Smooth muscle cell (in vitro differentiated cells): ENCODE measurements around the gene ARHGAP26. TPM values are rescaled to one million over a fixed set of nuclear protein-coding genes. Genes with fewer than 3 reads are reported as not detected.

Experiments used
- DNase-seq: peaks from one replicate; lab custom pipeline; 2025; ENCODE audit not compliant: unreplicated experiment; lab: John Stamatoyannopoulos, UW
- H2AFZ ChIP-seq: fragments of 200-600 bp; sonication (generic); 2 replicates; pipeline ENCODE4 v1.6.0; 2016; ENCODE audit warnings: antibody characterized with exemption, low read depth, mild to moderate bottlenecking
- H3F3A ChIP-seq: fragments of 200-600 bp; sonication (generic); 2 replicates; pipeline ENCODE4 v1.6.0; 2017; ENCODE audit warnings: antibody characterized with exemption, low read depth
- H3K27ac ChIP-seq: fragments of 200-600 bp; sonication (generic); 2 replicates; pipeline ENCODE4 v1.5.1; 2016; ENCODE audit warnings: low read depth, mild to moderate bottlenecking
- H3K27me3 ChIP-seq: fragments of 200-600 bp; sonication (generic); 2 replicates; pipeline ENCODE4 v1.6.1; 2016; ENCODE audit warnings: low read depth, mild to moderate bottlenecking
- H3K36me3 ChIP-seq: fragments of 200-600 bp; sonication (generic); 2 replicates; pipeline ENCODE4 v1.5.1; 2016; ENCODE audit warnings: low read depth
- H3K4me1 ChIP-seq: fragments of 200-600 bp; sonication (generic); 2 replicates; pipeline ENCODE4 v1.5.1; 2016; ENCODE audit warnings: low read depth
- H3K4me2 ChIP-seq: fragments of 200-600 bp; sonication (generic); 2 replicates; pipeline ENCODE4 v1.6.0; 2016; ENCODE audit warnings: mild to moderate bottlenecking
- H3K4me3 ChIP-seq: fragments of 200-600 bp; sonication (generic); 2 replicates; pipeline ENCODE4 v1.5.1; 2016; ENCODE audit warnings: mild to moderate bottlenecking
- H3K79me2 ChIP-seq: fragments of 200-600 bp; sonication (generic); 2 replicates; pipeline ENCODE4 v1.6.0; 2016; ENCODE audit warnings: low read depth, mild to moderate bottlenecking
- H3K9ac ChIP-seq: fragments of 200-600 bp; sonication (generic); 2 replicates; pipeline ENCODE4 v1.6.0; 2016; ENCODE audit warnings: low read depth
- H3K9me3 ChIP-seq: fragments of 200-600 bp; sonication (generic); replicated peaks from 2 replicates; pipeline ENCODE4 v1.5.1; 2016; ENCODE audit warnings: low read depth
- H4K20me1 ChIP-seq: fragments of 200-600 bp; sonication (generic); 2 replicates; pipeline ENCODE4 v1.6.0; 2016; ENCODE audit warnings: low read depth
- WGBS: methylation state at CpG from one replicate; pipeline ENCODE4 v1.1.7; 2016; ENCODE audit warnings: low lambda C conversion rate; 5-methylcytosine and 5-hydroxymethylcytosine counted together
- polyA plus RNA-seq: library from polyadenylated mRNA; unstranded; fragments of >200 nt; fragmentation: Nextera tagmentation; extraction: Ambion mirVana; gene quantifications from 2 replicates; pipeline ENCODE4 v1.2.1, GENCODE V29; 2016
- total RNA-seq: library from RNA; depleted of rRNA; stranded (reverse); fragments of >200 nt; gene quantifications from 2 replicates; pipeline ENCODE4 v1.2.3, GENCODE V29; 2014
- TF ChIP-seq, protein P1 (sequence below): fragments of 200-600 bp; sonication (generic); IDR thresholded peaks from 2 replicates; pipeline ENCODE4 v1.5.1; 2017; ENCODE audit warnings: borderline replicate concordance, mild to moderate bottlenecking, antibody characterized with exemption; ENCODE audit not compliant: insufficient read depth, poor library complexity, severe bottlenecking

ARHGAP26 gene
- total and polyA plus RNA-seq, 2 experiments from 2014 or later: 2.2 to 5.1 TPM

DNA sequence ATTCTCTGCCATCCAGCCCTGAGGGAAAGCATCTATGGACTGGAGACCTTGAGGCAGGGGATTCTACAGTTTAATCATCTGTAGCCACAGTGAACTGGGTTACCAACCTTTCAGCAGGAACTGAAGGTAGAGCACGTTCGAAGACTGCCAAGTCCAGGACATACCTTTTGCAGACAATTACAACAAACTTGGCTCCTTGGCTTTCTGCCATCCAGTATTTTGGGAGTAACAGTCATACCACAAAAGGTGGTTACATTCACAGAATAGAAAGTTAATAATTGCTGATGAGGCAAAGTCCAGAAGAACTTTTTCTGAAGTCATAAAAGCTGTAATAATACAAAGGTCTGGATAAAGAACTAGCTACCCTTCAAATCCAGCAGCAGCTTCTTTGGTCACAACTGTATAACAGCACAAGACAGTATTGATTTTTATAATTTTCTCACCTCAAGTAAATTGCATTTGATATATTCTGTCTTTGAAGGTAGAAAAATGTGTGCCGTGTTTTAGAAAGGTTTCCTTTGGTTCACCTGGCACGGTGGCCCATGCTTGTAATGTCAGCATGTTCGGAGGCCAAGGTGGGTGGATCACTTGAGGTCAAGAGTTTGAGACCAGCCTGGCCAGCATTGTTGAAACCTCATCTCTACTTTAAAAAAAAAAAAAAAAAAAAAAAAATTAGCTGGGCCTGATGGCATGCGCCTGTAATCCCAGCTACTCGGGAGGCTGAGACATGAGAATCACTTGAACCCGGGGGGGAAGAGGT is 396.7 kb downstream of the ARHGAP26 start:
- no peak overlapping the region for H3K4me3 ChIP-seq
- TF ChIP-seq, protein P1, sequence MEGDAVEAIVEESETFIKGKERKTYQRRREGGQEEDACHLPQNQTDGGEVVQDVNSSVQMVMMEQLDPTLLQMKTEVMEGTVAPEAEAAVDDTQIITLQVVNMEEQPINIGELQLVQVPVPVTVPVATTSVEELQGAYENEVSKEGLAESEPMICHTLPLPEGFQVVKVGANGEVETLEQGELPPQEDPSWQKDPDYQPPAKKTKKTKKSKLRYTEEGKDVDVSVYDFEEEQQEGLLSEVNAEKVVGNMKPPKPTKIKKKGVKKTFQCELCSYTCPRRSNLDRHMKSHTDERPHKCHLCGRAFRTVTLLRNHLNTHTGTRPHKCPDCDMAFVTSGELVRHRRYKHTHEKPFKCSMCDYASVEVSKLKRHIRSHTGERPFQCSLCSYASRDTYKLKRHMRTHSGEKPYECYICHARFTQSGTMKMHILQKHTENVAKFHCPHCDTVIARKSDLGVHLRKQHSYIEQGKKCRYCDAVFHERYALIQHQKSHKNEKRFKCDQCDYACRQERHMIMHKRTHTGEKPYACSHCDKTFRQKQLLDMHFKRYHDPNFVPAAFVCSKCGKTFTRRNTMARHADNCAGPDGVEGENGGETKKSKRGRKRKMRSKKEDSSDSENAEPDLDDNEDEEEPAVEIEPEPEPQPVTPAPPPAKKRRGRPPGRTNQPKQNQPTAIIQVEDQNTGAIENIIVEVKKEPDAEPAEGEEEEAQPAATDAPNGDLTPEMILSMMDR: no peak
- peaks cover 7% of the 10 kb centered on the region for H3F3A ChIP-seq
- H3K4me1 ChIP-seq: no peaks in the 10 kb centered on the region
- H3K36me3 ChIP-seq: no peaks in the 10 kb centered on the region
- H3K79me2 ChIP-seq: no peaks in the 10 kb centered on the region
- no peaks in the 10 kb centered on the region for H3K27me3 ChIP-seq
- no peak overlapping the region for H3K9ac ChIP-seq
- H2AFZ ChIP-seq: no peak overlapping the region
- H3K9me3 ChIP-seq: no peaks in the 10 kb centered on the region
- no peak for DNase-seq
- no peak overlapping the region for H3K4me2 ChIP-seq
- H3K27ac ChIP-seq: no peak overlapping the region
- no peaks in the 10 kb centered on the region for H4K20me1 ChIP-seq
- WGBS: 98% methylated on average over 8 of the region's 8 CpGs

DNA sequence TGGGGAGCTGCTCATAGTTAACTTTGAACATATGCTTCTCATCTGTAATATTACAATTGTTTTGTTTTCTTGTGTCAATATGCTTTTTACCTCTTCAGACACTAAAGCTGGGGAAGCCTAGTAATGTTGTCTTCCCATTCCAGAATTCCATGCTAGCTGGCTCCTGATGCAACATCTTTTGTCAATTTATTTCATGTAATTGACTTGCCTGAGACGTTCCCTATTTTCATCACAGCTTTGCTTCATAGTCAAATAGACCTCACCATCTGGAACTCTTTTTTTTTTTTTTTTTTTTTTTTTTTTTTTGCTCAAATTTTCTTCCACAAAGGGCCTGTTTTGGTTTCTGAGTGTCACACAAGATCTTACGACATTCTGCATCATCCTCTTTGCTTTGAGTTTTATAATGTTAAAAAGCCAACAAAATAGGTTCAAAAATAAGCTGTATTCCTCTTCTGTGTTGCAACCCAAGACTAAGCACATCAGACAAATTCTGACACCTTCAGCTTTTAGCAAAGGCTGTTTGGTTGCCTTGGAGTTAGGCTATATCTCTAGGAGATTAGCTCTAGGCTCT is 398.1 kb downstream of the ARHGAP26 start:
- Histone ChIP-seq H3F3A (peaks cover 7% of the 10 kb centered on the region), H3K27ac (peak overlapping the region; percentile 59), H3K4me2 (peak overlapping the region; percentile 55), H3K4me3 (no peak overlapping the region), H3K27me3 (no peaks in the 10 kb centered on the region), H3K79me2 (no peaks in the 10 kb centered on the region), H3K9me3 (no peaks in the 10 kb centered on the region), H3K4me1 (no peaks in the 10 kb centered on the region), H2AFZ (peak overlapping the region; percentile 33), H4K20me1 (no peaks in the 10 kb centered on the region), H3K9ac (peak overlapping the region; percentile 15), H3K36me3 (no peaks in the 10 kb centered on the region)
- DNase-seq: no peak
- TF ChIP-seq, protein P1: no peak
- 43% methylated on average over 2 of the region's 2 CpGs for WGBS

DNA sequence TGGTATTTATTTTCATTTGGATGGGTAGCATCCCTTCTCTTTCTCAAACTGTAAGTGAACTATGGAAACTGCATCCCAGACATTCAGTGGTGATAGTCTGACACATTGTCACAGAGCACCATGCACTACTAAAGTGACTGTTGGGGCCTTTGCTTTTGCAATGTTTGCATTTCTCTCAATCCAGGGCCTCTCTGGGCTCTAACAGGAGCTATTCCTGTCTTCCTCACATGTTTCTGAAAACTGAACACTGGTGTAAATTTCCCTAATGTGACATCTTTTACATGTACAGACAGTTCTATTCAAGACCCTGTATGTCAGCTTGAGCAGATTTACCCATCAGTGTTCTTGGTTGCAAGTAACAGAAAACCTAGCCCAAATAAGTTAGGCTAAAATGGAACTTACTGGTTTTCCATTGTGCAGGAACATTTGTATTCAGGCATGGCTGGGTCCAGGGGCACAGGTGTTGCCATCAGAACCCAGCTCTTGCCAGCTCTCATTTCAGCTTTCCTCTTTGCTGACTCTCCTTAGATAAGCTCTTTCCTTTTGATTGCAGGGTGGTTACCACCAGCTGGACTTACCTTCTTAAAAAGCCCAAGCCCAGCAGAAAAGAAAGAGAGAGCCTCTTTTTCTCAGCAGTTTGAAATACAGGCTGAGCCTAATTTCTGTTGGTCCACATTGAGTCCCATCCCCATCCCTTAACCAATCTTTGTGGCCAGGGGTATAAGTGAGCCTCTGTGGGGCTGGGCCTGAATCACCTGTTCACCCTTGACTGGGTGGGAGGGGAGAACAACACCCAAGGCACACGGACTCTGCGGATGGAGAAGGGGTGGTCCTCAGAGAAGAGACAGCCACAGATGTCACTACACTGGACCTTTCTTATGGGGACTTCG is 399.0 kb downstream of the ARHGAP26 start:
- Histone ChIP-seq H3F3A (peaks cover 7% of the 10 kb centered on the region), H3K36me3 (no peaks in the 10 kb centered on the region), H3K4me1 (no peaks in the 10 kb centered on the region), H3K4me2 (no peak overlapping the region), H3K4me3 (no peak overlapping the region), H2AFZ (peak overlapping the region; percentile 33), H3K9me3 (no peaks in the 10 kb centered on the region), H3K9ac (peak overlapping the region; percentile 15), H4K20me1 (no peaks in the 10 kb centered on the region), H3K27me3 (no peaks in the 10 kb centered on the region), H3K79me2 (no peaks in the 10 kb centered on the region), H3K27ac (peak overlapping the region; percentile 59)
- 98% methylated on average over 3 of the region's 3 CpGs for WGBS
- no peak for DNase-seq
- TF ChIP-seq, protein P1: no peak
